PC-9 (cell line): ENCODE data around the gene UBE2G2.

Experiments
- CTCF ChIP-seq: fragments of 200-600 bp; sonication (generic); conservative IDR thresholded peaks from 2 replicates; pipeline ENCODE4 v1.6.1; 2017; ENCODE audit warnings: mixed run types, antibody characterized with exemption, mild to moderate bottlenecking, moderate library complexity
- EZH2 ChIP-seq: fragments of 200-600 bp; sonication (generic); IDR thresholded peaks from 2 replicates; pipeline ENCODE4 v1.8.0; 2017; ENCODE audit warnings: antibody characterized with exemption, low read depth

- TF ChIP-seq CTCF (no peak), EZH2 (no peak)
These were observed 2.0 kb upstream of the UBE2G2 start for GRCh38 chr21:44803651-44804050.
